SK-N-MC (cell line): ENCODE measurements around the gene PRSS53.

ENCODE experiments used
- EZH2 ChIP-seq: fragments of 200-600 bp; sonication (generic); IDR thresholded peaks from one replicate; pipeline ENCODE4 v1.6.1; 2017; ENCODE audit warnings: antibody characterized with exemption
- POLR2AphosphoS5 ChIP-seq: IDR thresholded peaks from 2 replicates; pipeline ENCODE4 v1.6.1; 2012; ENCODE audit warnings: mild to moderate bottlenecking, low read depth, low read length, borderline replicate concordance

DNA sequence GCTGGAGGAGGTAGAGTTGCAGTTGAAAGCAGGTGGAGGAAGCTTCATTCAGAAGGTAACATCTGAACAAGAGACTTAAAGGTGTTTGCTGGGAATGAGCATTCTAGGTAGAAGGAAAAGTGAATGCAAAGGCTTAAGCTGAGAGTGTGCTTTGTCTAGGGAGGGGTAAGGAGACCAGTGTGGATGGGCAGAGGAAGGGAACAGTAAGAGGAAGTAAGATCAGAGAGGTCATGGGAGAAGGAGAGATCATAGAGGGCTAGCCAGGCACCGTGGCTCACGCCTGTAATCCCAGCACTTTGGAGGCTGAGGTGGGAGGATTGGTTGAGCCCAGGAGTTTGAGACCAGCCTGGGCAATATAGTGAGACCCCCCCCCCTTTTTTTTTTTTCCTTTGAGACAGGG is 52.1 kb downstream of the PRSS53 start:
- TF ChIP-seq EZH2: no peak
- TF ChIP-seq POLR2AphosphoS5: no peak
